Astrocyte of the hippocampus (primary cell): ENCODE measurements around the gene TPM3.
A peak's percentile ranks its signal among the peaks of the same experiment; 100 is the strongest.
"Not testable (repeated sequence)": the region's sequence is repeated elsewhere in the genome, so short reads cannot be mapped to it uniquely, and the experiment has no call there.

Source experiments
- DNase-seq: peaks from one replicate; pipeline ENCODE4 v3.0.0; 2011; ENCODE audit warnings: low read depth, low spot score

Gene TPM3

DNA sequence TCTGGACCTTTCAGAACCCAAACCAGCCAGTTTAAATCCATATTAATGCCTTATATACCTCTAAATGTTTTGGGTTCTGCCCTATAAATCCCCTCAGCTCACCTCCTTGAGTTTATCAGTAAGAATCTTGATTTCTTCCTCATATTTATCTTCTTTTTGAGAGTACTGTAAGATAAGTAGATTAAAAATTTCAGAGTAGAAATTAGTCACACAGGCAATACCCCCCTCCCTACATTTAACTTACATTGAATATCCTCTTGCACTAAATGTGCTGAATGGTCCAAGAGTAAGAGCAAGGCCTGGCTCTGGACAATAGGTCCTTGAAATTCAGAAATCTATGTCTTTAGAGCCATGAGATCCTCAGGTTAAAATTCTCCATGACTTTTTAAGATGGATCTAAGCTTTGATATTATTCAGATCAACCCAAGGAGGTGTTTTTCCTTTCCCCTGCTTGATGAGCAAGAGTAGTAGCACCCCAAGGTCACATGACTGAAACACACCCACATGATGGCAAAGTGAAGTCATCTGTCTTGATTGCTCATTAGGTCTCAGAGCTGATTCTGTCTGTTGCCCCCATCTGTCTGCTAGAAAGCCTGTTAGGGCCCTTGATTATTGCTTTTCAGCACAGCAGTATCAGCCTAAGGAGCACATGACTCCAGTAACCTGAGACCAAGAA, 21.2 kb downstream of the TPM3 start:
- no peak for DNase-seq

DNA sequence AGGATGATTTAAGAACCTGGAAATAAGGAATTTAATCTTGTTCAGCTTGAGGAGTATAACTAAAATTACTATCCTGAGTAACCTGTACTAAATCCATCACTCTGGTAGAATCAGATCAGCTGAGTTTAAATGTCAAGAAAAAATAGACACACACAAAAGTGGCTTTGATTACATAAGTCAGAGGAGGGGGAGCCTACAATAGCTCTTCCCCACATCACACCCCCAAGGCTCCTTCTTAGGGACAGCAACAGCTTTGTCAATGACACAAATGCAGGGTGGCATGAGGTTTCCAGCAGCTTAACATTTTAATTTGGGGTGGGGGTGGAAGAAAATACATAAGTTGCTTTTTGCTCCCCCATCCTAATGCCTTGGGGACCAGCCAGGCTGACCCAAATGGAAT, 24.4 kb downstream of the TPM3 start:
- DNase-seq: no peak

DNA sequence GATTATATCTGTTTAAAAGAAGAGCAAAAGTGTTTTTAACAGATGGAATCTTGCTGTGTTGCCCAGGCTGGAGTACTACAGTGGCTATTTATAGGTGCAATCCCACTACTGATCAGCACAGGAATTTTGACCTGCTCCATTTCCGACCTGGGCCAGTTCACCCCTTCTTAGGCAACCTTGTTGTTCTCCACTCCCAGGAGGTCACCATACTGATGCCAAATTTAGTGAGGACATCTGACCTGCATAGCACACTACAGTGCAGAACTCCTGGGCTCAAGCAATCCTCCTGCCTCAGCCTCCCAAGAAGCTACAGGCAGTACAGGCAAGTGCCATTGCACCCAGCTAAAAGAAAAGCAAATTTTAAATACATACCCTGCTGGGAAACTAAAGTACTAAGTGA, 25.7 kb downstream of the TPM3 start:
- no peak for DNase-seq

DNA sequence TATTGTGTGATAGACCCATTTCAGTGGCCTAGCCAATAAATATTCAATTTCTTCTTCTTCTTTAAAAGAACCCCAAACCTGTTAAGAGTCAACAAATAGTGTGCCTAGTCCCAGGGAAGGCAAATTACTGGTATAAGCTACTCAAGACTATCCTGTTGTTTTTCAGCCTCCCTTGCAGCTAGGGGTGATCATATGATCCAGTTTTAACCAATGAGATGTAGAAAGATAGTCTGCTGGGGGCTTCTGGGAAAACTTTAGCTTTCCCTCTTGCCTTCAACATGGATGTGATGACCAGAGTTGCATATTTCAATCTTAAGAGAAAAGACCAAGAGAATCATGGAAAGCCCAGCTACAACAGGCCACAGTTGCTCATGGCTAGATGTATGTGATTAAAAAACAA, 32.3 kb downstream of the TPM3 start:
- no peak for DNase-seq

DNA sequence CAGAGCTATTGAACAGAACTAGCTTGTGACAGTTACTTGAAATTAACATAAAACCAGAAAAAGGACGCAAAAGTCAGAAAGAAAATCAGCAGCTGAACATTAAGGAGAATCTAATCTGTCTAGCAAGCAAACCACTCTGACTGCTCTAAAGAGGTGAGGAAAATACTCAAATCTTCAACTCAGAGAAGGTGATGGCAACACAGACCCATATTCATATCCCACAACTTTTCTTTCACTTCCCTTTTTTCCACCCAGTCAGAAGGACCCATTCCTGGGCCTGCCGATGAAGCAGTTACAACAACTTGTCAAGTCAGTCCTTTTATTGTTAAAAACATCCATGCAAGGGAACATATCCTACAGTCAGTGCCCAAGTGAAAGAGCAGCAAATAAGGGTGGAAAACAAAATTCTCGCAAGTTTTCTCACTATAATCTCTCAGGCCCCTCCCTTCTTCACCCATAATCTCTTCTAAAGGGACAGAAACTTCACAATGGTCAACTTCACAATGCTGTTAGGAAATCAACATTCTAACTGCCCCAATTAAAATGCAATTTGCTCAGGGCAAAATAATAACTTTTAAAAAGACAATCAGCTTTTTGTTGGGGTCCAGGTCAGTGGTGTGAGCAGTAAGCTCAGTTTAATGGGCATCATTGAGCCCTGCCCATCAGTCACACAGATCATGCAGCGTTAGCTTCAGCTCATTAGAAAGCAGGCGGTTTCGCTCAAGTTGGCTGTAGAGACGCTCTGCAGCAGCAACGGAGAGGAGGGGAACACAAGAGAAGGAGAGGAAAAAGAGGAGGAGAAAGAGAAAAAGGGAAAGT, 33.4 kb downstream of the TPM3 start:
- DNase-seq: no peak

DNA sequence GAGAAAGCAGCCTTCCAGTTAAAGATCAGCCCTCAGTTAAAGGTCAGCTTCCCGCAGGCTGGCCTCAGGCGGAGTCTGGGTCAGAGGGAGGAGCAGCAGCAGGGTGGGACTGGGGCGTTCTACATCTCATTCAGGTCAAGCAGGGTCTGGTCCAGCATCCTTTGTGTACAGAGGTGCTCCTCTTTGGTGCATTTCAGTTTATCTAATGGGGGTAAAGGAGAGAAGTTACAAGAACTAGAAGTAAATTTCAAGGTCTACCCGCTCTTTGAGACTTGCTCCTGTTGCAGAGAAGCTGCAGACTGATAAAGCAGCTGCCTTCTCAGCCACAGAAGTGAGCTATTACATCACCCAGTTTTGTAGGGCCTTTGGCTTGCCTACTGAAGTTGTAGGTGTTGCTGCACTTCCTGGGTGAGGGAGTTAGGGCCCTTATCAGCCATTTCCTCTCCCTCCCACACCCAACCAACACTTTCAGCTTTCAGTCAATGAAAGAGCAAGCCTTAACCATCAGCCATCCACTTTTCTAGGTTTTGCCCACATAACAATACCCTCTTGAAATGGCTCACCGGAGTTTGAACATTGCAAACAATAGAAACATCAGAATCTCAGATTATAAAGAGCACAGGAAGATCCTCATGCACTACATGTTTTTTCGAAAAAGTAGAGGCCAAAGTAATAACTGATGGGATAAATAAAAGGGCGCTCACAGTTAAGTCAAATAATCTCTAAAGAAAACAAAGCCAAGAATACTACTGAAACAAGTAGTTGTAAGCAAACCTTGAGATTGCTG, 34.2 kb downstream of the TPM3 start:
- DNase-seq: no peak

DNA sequence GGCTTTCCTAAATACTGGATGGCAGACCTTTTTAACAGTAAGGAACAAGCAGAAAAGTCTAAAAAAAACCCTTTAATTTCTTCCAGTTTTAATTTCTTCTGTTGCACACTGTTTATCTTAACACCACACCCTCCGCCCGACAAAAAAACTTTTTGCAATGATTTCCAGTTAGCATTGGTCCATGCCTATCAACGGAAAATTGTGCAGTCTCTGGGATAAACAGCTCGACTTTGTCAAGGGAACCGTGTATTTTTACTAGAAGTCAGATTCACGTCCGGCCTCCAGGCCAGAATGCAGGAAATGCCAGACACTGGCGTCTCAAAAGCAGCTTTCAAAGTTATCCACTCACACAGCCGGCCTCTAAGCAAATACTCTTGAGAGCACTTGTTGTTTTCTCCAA, 36.6 kb downstream of the TPM3 start:
- no peak for DNase-seq

DNA sequence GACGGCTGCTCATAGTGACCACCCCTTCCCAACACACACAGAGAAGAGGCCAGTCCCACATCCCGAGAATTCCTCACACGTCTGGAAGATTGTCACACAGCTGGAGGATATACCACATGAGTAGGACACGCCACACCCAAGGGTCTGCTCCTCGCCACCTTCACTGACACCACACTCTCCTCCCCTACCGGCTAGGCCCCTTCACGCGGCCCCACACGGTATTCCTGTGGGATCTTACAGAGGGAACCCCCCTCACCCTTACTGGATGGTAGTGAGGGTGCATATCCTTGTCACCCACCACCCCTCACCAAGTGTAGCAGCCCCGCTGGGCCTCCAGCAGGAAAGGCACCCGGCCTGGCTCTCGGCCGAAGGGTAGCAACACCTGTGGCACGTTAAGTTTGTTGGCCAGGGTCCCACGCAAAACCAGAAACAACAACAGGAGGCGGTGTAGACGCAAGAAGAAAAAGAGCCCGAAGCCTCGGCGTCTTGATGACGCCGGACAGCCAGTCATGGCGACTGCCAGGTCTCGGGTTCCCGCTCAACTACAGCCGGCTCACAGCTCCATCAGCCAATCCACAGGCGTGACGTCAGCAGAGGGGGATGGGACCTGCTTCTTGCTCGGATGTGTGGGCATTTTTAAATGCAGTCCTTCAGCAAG, 37.2 kb downstream of the TPM3 start, which contains the start of gene NUP210L:
Gene NUP210L, minus strand, starts transcription at position 540 of the 658 bp plus-strand sequence.
- peak; percentile 26 for DNase-seq

DNA sequence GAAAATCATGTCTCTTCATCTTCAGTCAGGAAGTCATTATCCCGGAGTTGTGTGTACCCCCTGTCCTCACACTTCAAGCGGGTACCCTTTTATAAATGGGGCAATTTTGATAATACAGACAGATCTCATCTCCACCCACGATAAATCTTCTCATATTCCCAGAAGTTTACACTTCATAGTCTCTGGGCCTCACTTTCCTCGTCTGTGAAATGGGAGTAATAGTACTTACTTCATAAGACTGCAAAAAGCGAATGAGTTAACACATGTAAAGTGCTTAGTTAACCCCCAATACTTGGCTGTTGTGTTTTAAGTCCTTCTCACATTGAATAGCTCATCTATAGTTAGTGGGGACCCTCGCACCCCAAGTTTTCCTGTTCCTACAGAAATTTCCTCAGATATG, 37.8 kb downstream of the TPM3 start:
- no peak for DNase-seq

DNA sequence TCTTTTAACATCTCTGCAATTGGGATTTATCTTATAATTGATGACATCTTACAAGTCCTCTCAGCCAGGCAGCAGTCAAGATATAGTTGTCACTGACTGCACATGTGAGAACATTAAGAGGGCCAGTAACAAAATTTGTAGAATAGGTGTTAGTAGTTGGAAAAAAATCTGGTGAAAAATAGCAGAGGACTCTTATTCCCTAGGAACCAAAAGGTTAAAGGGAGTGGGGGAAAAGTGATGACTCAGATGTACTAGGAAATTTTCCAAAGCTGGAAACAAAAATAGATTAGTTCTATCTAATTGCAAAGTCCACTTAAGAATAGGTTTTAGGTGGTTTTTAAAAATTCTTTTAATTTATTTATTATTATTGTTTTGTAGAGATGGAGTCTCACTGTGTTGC, 40.6 kb downstream of the TPM3 start:
- DNase-seq: peak; percentile 23

DNA sequence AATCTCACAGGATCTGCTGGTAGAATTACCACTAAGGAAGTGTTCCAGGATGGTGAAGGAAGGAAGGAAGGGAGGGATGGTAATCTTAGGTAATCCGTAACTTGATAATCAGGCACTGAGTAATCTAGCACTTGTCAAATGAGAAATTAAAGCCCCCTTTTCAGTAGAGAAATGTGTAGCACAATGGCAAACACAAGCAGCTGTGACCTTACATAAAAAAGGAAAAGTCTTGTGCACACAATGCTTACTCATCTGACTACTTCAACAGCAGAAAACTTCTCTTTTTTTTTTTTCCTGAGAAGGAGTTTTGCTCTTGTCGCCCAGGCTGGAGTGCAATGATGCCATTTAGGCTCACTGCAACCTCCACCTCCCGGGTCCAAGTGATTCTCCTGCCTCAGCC, 43.1 kb downstream of the TPM3 start:
- no peak for DNase-seq

DNA sequence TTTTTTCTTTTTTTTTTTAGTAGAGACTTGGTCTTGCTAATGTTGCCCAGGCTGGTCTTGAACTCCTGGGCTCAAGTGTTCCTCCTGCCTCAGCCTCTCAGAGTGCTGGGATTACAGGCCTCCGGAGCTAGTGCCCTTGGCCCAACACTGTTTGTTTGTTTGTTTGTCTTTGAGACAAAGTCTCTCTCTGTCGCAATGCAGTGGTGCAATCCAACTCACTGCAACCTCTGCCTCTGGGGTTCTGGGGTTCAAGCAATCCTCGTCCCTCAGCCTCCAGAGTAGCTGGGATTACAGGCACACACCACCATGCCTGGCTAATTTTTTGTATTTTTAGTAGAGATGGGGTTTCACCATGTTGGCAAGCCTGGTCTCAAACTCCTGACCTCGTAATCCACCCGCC, 44.4 kb downstream of the TPM3 start:
- not testable (repeated sequence) for DNase-seq

DNA sequence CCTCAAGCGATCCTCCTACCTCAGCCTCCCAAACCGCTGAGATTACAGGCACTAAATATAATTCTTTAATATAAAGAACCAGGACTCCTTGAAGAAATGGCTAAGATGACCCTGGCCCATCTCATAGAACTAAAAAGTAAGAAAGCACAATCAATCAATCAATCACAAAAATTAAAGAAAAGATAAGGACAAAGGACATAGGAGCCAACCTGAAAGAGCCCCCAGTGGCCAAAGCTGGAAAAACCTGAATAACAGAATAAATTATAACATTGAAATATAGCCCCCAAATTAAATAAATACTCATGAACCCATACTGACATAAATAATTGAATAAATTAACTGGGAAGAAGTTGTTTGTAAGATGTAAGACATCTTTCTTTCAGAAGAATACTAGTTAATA, 45.9 kb downstream of the TPM3 start:
- DNase-seq: no peak

DNA sequence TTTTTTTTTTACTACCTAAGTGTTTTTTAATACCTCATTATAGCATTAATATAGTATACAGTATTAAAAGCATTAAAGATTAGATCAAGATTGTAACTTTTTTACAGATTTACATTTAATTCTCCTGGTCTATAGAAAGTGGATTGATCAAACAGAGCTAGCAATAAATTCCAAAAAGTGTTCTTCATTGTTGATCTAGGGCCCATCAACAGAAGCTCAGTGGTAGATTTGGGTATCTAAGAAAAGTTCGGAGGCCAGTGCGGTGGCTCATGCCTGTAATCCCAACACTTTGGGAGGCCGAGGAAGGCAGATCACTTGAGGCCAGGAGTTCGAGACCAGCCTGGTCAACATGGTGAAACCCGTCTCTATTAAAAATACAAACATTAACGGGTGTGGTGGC, 49.5 kb downstream of the TPM3 start:
- DNase-seq: no peak

DNA sequence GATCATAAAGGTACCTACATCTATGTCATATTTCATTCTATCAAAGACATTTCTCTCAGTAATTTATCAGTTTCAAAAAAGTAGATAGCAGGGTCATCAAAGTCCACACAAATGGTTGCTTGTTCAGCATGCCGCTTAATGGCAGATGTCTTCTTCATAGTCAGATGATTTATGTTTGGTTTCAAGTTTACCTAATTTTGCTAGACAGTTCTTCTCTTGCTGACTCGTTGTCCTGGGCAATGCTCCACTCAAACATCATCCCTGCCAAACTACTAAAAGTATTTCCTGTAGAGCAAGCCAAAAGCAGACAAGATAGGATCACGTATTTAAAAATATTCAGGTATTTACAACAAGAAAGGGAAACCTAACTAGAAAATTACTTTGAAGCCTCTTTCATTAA, 50.7 kb downstream of the TPM3 start:
- no peak for DNase-seq

DNA sequence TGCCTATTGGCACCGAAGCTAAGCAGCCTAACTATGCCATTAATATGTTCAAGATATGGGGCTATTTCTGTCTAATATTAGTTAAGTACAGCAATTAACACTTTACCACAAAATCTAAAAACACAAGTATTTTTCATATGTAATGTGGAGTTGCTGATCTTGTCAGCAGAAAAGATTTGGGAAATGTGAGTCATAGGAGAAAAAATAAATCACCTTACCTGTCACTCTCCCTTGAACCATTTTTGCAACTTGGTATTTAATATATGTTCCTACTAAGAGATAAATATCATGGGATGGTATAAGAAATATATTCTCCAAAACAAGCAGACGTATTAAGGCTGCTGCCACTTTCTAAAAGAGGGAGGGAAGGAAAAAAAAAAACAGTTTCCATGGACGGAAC, 54.0 kb downstream of the TPM3 start:
- no peak for DNase-seq

DNA sequence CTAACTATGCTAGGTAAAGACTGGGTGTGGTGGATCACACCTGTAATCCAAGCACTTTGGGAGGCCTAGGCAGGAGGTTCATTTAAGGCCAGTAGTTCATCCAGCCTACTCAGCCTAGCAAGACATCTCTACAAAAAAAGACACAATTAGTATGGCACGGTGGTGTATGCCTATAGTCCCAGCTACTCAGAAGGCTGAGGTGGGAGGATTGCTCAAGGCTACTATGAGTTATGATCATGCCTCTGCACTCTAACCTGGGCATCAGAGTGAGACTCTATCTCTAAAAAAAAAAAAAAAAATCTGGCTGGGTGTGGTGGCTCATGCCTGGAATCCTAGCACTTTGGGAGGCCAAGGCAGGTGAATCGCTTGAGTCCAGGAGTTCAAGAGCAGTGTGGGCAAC, 58.6 kb downstream of the TPM3 start:
- DNase-seq: no peak

DNA sequence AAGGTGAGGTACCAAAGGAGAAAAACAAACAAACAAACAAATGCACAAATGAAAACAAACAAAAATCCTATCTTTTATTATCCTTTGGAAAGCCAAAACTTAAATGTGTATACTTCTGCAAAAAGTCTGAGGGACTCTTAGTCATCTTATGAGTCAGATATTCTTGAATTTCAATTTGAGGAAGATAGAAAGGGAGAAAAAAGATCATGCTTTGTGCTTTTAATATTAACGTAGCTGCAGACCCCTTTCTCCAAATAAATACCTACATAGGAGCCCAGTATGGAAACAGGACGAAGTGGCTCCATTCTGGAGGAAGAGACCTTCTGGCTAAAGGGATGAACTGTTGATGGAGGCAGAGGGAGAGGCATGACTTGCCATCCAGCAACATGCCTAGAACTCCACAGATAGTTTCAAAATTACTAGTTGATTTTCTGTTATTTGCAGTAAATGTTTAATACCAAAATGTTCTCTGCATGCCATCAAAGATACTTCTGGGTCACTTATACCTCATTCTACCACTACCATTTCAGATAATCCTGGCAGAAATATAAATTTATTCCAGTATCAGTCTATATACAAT, 62.4 kb downstream of the TPM3 start:
- DNase-seq: peak; percentile 8

DNA sequence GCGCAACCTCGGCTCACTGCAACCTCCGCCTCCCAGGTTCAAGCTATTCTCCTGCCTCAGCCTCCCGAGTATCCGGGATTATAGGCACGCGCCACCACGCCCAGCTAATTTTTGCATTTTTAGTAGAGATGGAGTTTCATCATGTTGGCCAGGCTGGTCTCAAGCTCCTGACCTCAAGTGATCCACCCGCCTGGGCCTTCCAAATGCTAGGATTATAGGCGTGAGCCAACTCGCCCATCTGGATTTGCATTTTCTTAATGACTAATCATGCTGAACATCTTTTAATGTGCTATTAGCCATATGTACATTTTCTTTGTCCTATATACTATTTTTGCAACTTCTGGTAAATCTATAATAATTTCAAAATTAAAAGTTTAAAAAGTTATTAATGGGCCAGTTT, 68.7 kb downstream of the TPM3 start:
- DNase-seq: not testable (repeated sequence)

DNA sequence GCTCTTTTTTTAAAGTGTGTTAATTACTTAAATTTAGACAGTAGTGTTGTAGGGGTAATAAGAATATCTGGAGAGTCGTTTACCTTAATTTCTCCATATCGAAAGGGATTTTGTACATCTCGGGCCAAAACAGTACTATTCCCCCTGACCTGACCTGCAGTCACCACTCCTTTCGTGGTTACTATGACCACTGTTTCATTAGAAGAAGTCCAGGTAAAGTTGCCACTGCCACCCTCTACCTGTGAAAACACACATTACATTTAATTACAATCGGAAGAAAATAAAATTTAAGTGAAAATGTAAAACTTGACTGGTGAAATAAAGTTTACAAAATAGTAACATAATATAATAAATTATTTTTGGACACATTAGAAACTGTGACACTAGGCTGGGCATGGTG, 74.3 kb downstream of the TPM3 start:
- DNase-seq: no peak

DNA sequence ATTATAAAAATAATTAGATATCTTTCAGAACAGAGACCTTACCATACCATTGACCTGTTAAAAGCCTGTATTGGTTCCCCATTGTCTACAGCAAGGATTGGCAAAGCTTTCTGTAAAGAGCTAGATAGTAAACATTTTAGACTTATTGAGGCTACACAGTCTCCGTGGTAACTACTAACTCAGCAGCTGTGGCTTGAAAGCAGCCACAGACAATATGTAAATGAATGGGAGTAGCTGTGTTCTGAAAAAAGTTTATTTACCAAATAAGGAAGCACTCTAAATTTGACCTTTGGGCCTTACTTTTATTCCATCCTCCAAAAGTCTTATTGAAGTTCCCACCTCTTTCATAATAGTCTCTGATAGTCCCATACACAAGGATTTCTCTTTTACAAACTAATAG, 76.7 kb downstream of the TPM3 start:
- peak; percentile 46 for DNase-seq
